NT2/D1 (cell line): Measurements from ENCODE around the gene SLC37A4.

Experiments
- SUZ12 ChIP-seq: IDR thresholded peaks from 2 replicates; pipeline ENCODE4 v1.6.1; 2011; ENCODE audit not compliant: insufficient read length, insufficient read depth; ENCODE audit errors: extremely low read depth
- YY1 ChIP-seq: IDR thresholded peaks from 2 replicates; pipeline ENCODE4 v1.6.1; 2011; ENCODE audit not compliant: insufficient read length, insufficient read depth
- ZNF274 ChIP-seq: IDR thresholded peaks from 2 replicates; pipeline ENCODE4 v1.6.1; 2011; ENCODE audit warnings: mild to moderate bottlenecking, low read depth, low read length

- no peak for TF ChIP-seq SUZ12
- TF ChIP-seq ZNF274, result no peak
- no peak for TF ChIP-seq YY1
Measured at GRCh38 chr11:119055901-119056300, 25.2 kb upstream of the SLC37A4 start.
